GM12878 (cell line): ENCODE data around the gene TOLLIP.

Experiments used
- CTCF ChIP-seq, 3 experiments: IDR thresholded peaks in 2 of 3; conservative IDR thresholded peaks in 1 of 3; 2 replicates each; pipeline ENCODE4 v1.5.1; 2011; ENCODE audit warnings: low read depth in 3 of 3, low read length in 3 of 3, mild to moderate bottlenecking in 3 of 3, control low read depth in 2 of 3, moderate library complexity in 2 of 3, inconsistent platforms in 1 of 3, mixed read lengths in 1 of 3; ENCODE audit not compliant: control insufficient read depth in 2 of 3, insufficient read depth in 1 of 3; ENCODE audit errors: extremely low read depth in 1 of 3
- MAX ChIP-seq: IDR thresholded peaks from 2 replicates; pipeline ENCODE4 v1.6.1; 2012; ENCODE audit warnings: low read depth, low read length, improper control_type of control experiment
- NR2C2 ChIP-seq: IDR thresholded peaks from 2 replicates; pipeline ENCODE4 v1.6.1; 2011; ENCODE audit warnings: borderline replicate concordance, low read depth; ENCODE audit not compliant: control insufficient read depth, insufficient read length
- POLR2A ChIP-seq: IDR thresholded peaks from 2 replicates; pipeline ENCODE4 v1.6.1; 2011; ENCODE audit warnings: low read depth, mild to moderate bottlenecking, low read length
- SPI1 ChIP-seq: IDR thresholded peaks from 2 replicates; pipeline ENCODE4 v1.6.1; 2011; ENCODE audit warnings: low read depth, mild to moderate bottlenecking, low read length, moderate library complexity, borderline replicate concordance; ENCODE audit not compliant: insufficient read depth
- TCF12 ChIP-seq: IDR thresholded peaks from 2 replicates; pipeline ENCODE4 v1.6.1; 2011; ENCODE audit warnings: low read depth, mild to moderate bottlenecking, low read length

GRCh38 chr11:1303973-1304372 lies 5.5 kb downstream of the TOLLIP start:
- TF ChIP-seq NR2C2 (no peak), CTCF (IDR thresholded peaks at IDR 0.05 in 2 of 3, conservative IDR thresholded peaks at IDR 0.05 in 1 of 3; ENCODE audit: control insufficient read depth in 2 of 3, extremely low read depth in 1 of 3, insufficient read depth in 1 of 3, low read depth in 3 of 3, low read length in 3 of 3) (no peak), TCF12 (no peak), SPI1 (no peak), MAX (no peak), POLR2A (no peak)
